Body of pancreas (tissue), 4 donors: ENCODE measurements around the gene COL26A1. TPM values are rescaled to one million over a fixed set of nuclear protein-coding genes. Genes with fewer than 3 reads are reported as not detected.

ENCODE experiments used
- ATAC-seq: fragments of 150-250 bp; one replicate; pipeline ENCODE4 v1.9.1; 2016
- DNase-seq, 4 donors: peaks; one replicate each; pipeline ENCODE4 v3.0.0-alpha.2; 2019
- H3K27ac ChIP-seq, 4 donors: fragments of 200-600 bp; sonication (generic); 1 replicate in 3 of 4; 2 replicates in 1 of 4; pipeline versions ENCODE4 v1.5.1 to v1.6.1; 2016 to 2019; ENCODE audit warnings: mild to moderate bottlenecking in 1 of 4, mixed read lengths in 1 of 4, moderate library complexity in 1 of 4
- H3K27me3 ChIP-seq, 2 donors: fragments of 200-600 bp; sonication (generic); one replicate each; pipeline ENCODE4 v1.6.0; 2016; ENCODE audit warnings: mild to moderate bottlenecking in 1 of 2
- H3K36me3 ChIP-seq, 2 donors: fragments of 200-600 bp; sonication (generic); replicated peaks in 1 of 2; 2 replicates each; pipeline ENCODE4 v1.5.1; 2016; ENCODE audit warnings: low read depth in 2 of 2; ENCODE audit not compliant: insufficient read depth in 1 of 2
- H3K4me1 ChIP-seq: fragments of 200-600 bp; sonication (generic); one replicate; pipeline ENCODE4 v1.6.0; 2016
- H3K4me3 ChIP-seq, 2 donors: fragments of 200-600 bp; sonication (generic); 1 replicate in 1 of 2; 2 replicates in 1 of 2; pipeline ENCODE4 v1.5.1; 2016 to 2019
- H3K9me3 ChIP-seq, 3 donors: fragments of 200-600 bp; sonication (generic); 1 replicate in 2 of 3; 2 replicates in 1 of 3; pipeline ENCODE4 v1.5.1; 2016
- POLR2A ChIP-seq, 3 donors: fragments of 450-650 bp; IDR thresholded peaks; one replicate each; pipeline ENCODE4 v1.6.1; 2016; ENCODE audit warnings: antibody characterized with exemption in 3 of 3, mild to moderate bottlenecking in 2 of 3
- WGBS, 2 donors: methylation state at CpG; one replicate each; pipeline ENCODE4 v1.1.5; 2017; 5-methylcytosine and 5-hydroxymethylcytosine counted together
- intact Hi-C: fragments of 100-400 bp; cut with DNase I; formaldehyde crosslinking; loops from one replicate; pipeline ENCODE4 v1.15.1; 2023
- total RNA-seq, 2 donors: library from RNA; depleted of rRNA; stranded (reverse); fragments of >200 nt; gene quantifications; one replicate each; pipeline ENCODE4 v1.1.0, GENCODE V29; 2016
- TF ChIP-seq, protein P1 (sequence below), 7 experiments: fragments of 450-650 bp in 4 of 7; fragments of 200-600 bp in 3 of 7; sonication (generic) in 3 of 7; IDR thresholded peaks; one replicate each; pipeline ENCODE4 v1.5.1; 2016 to 2019; ENCODE audit warnings: antibody characterized with exemption in 7 of 7

COL26A1 gene
- total RNA-seq, 2 donors from 2014 or later = 0.78 to 2.0 TPM

DNA sequence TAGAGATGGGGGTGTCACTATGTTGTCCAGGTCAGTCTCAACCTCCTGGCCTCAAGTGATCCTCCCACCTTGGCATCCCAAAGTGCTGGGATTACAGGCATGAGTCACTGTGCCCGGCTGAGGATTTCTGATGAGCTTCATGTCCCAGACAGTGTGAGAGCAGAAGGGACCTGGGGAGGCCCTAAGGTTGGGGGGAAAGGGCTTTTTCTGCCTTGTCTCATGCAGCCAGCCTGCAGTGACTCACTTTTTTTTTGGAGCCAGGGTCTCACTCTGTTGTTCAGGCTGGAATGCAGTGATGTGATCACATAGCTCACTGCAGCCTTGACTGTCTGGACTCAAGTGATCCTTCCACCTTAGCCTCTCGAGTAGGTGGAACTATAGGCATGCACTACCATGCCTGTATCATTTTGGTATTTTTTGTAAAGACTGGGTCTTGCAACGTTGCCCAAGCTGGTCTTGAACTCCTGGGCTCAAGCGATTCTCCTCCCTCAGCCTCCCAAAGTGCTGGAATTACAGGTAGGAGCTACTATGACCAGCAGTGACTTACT, 14.6 kb downstream of the COL26A1 start:
- intact Hi-C loops = no loop called here
- TF ChIP-seq, protein P1, sequence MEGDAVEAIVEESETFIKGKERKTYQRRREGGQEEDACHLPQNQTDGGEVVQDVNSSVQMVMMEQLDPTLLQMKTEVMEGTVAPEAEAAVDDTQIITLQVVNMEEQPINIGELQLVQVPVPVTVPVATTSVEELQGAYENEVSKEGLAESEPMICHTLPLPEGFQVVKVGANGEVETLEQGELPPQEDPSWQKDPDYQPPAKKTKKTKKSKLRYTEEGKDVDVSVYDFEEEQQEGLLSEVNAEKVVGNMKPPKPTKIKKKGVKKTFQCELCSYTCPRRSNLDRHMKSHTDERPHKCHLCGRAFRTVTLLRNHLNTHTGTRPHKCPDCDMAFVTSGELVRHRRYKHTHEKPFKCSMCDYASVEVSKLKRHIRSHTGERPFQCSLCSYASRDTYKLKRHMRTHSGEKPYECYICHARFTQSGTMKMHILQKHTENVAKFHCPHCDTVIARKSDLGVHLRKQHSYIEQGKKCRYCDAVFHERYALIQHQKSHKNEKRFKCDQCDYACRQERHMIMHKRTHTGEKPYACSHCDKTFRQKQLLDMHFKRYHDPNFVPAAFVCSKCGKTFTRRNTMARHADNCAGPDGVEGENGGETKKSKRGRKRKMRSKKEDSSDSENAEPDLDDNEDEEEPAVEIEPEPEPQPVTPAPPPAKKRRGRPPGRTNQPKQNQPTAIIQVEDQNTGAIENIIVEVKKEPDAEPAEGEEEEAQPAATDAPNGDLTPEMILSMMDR (IDR thresholded peaks at IDR 0.05) = no peak
- TF ChIP-seq POLR2A (IDR thresholded peaks at IDR 0.05) = no peak
- ATAC-seq (no peak), DNase-seq (no peak)
- Histone ChIP-seq H3K4me3 (no peak overlapping the region), H3K27ac (no peak overlapping the region), H3K9me3 (no peaks in the 10 kb centered on the region), H3K4me1 (no peaks in the 10 kb centered on the region), H3K36me3 (no peaks in the 10 kb centered on the region), H3K27me3 (no peaks in the 10 kb centered on the region)
- WGBS, 2 donors = 77 to 88% methylated on average over 4 of the region's 4 CpGs

DNA sequence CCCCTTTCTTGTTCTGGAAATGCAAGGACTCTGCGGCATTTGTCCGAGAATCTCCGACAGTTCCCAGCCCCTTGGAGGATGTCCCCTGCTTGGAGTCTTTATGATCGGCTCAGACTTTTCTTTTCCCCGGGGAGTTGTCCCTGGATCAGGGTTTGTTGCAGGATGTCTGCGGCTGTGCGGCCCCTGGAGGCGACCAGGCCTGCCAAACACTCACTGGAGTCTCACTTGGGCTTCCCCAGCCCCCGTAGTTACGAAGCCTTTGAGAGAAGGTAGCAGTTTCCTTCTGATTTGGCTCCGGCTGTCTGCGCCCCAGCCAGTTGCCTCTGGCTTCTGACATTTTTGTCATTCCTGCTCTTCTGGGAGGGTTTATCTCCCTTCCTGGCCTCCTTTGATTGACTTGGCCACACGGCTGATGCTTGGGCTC, 16.1 kb downstream of the COL26A1 start:
- no peak overlapping the region for H3K27ac ChIP-seq
- no peaks in the 10 kb centered on the region for H3K4me1 ChIP-seq
- intact Hi-C loops = no loop called here
- no peaks in the 10 kb centered on the region for H3K27me3 ChIP-seq
- WGBS, 2 donors = 73 to 74% methylated on average over 11 to 13 of the region's 13 CpGs
- no peak for TF ChIP-seq POLR2A (IDR thresholded peaks at IDR 0.05)
- TF ChIP-seq, protein P1 (IDR thresholded peaks at IDR 0.05) = no peak
- no peaks in the 10 kb centered on the region for H3K36me3 ChIP-seq
- DNase-seq (no peak), ATAC-seq (no peak)
- H3K9me3 ChIP-seq = no peaks in the 10 kb centered on the region
- H3K4me3 ChIP-seq = no peak overlapping the region

DNA sequence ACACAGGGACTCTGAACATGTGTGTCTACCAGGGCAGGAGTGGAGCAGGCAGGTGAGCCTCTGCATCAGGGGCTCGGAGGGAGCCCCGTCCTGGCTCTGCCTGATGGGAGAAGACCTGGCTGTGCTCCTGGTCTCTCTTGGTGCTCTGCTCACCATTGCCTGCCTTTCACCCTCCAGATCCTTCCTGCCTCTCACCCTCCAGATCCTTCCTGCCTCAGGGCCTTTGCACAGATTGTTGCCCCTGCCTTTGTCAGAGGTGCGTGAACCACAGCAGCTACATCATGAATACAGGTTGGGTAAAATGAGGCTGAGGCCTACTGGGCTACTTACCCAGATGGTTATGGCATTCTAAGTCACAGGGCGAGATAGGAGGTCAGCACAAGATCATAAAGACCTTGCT, 16.6 kb downstream of the COL26A1 start:
- Histone ChIP-seq H3K27ac (no peak overlapping the region), H3K4me3 (no peak overlapping the region), H3K4me1 (no peaks in the 10 kb centered on the region), H3K9me3 (no peaks in the 10 kb centered on the region), H3K36me3 (no peaks in the 10 kb centered on the region), H3K27me3 (no peaks in the 10 kb centered on the region)
- DNase-seq (no peak), ATAC-seq (no peak)
- TF ChIP-seq, protein P1 (IDR thresholded peaks at IDR 0.05) = no peak
- TF ChIP-seq POLR2A (IDR thresholded peaks at IDR 0.05) = no peak
- 90 to 92% methylated on average over 2 to 4 of the region's 4 CpGs for WGBS, 2 donors
- intact Hi-C loops = no loop called here

DNA sequence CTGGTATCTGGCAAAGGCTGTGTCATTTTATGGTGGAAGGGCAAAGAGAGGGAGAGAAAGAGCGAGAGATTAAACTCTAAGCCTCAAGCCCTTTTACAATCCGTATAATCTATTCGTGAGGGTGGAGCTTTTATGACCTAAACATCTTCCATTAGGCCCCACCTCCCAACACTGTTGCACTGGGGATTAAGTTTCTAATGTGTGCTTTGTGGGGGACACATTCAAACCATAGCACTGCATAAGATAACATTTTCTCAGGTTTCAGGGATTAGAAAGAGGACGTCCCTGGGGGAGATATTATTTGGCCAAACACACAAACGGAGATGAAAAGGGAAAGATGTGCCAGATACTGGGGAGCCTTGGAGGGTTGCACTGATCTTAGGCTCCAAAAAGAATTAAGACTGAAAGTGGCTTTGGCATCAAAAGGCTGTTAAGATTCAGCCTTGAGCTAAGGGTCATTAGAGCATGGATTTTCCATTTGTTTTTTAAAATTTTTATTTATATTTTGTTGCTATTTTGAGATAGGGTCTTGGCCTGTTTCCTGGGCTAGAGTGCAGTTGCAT, 19.0 kb downstream of the COL26A1 start:
- intact Hi-C loops = no loop called here
- no peak overlapping the region for H3K4me3 ChIP-seq
- H3K9me3 ChIP-seq = no peaks in the 10 kb centered on the region
- H3K4me1 ChIP-seq = no peaks in the 10 kb centered on the region
- DNase-seq = no peak
- ATAC-seq = no peak
- TF ChIP-seq, protein P1 (IDR thresholded peaks at IDR 0.05) = no peak
- TF ChIP-seq POLR2A (IDR thresholded peaks at IDR 0.05) = no peak
- no peaks in the 10 kb centered on the region for H3K27me3 ChIP-seq
- H3K27ac ChIP-seq = no peak overlapping the region
- 63 to 81% methylated on average over 5 of the region's 5 CpGs for WGBS, 2 donors
- no peaks in the 10 kb centered on the region for H3K36me3 ChIP-seq

DNA sequence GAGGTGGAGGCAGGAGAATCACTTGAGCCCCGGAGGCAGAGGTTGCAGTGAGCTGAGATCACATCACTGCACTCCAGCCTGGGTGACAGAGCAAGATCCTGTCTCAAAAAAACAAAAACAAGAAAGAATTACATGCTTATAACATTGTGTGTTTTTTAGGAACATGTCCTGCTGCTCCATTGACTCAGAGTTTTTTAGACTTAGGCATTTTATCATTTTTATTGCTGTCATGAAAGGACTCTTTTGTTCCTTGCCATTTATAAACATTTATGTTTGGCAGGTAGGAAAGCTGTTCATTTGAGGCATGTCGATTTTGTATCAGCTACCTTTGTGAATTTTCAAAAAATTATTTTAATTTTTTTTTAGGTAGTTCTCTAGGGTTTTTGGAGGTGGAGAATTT, 20.3 kb downstream of the COL26A1 start:
- no peak for DNase-seq
- no peak for ATAC-seq
- H3K27ac ChIP-seq = no peak overlapping the region
- no peaks in the 10 kb centered on the region for H3K9me3 ChIP-seq
- H3K4me1 ChIP-seq = no peaks in the 10 kb centered on the region
- intact Hi-C loops = no loop called here
- 54 to 68% methylated on average over 2 of the region's 2 CpGs for WGBS, 2 donors
- H3K27me3 ChIP-seq = no peaks in the 10 kb centered on the region
- H3K4me3 ChIP-seq = no peak overlapping the region
- no peaks in the 10 kb centered on the region for H3K36me3 ChIP-seq
- TF ChIP-seq, protein P1 (IDR thresholded peaks at IDR 0.05) = no peak
- no peak for TF ChIP-seq POLR2A (IDR thresholded peaks at IDR 0.05)
